Endodermal cell (in vitro differentiated cells): ENCODE measurements around the gene DDN. TPM values are rescaled to one million over a fixed set of nuclear protein-coding genes. Genes with fewer than 3 reads are reported as not detected.

ENCODE experiments used
- DNase-seq: peaks from one replicate; pipeline ENCODE4 v3.0.0-alpha.2; 2017
- H3K27ac ChIP-seq: 2 replicates; pipeline ENCODE4 v1.5.1; 2013; ENCODE audit warnings: mild to moderate bottlenecking, low read depth, low read length, moderate library complexity
- H3K27me3 ChIP-seq: 2 replicates; pipeline ENCODE4 v1.6.1; 2013; ENCODE audit warnings: mild to moderate bottlenecking, low read length, moderate library complexity; ENCODE audit not compliant: insufficient read depth, control insufficient read depth, poor library complexity, severe bottlenecking
- H3K36me3 ChIP-seq: 2 replicates; pipeline ENCODE4 v1.7.0; 2013; ENCODE audit warnings: mild to moderate bottlenecking, low read length, moderate library complexity; ENCODE audit not compliant: control insufficient read depth, insufficient read depth
- H3K4me1 ChIP-seq: one replicate; pipeline ENCODE4 v1.7.0; 2013; ENCODE audit warnings: low read length; ENCODE audit not compliant: control insufficient read depth, insufficient read depth
- H3K4me3 ChIP-seq: 2 replicates; pipeline ENCODE4 v1.5.1; 2013; ENCODE audit warnings: mild to moderate bottlenecking, low read length, moderate library complexity
- H3K9ac ChIP-seq: 2 replicates; pipeline ENCODE4 v1.6.1; 2013; ENCODE audit warnings: mild to moderate bottlenecking, low read length, moderate library complexity; ENCODE audit not compliant: poor library complexity, severe bottlenecking; ENCODE audit errors: extremely low read depth
- H3K9me3 ChIP-seq: 2 replicates; pipeline ENCODE4 v1.6.1; 2013; ENCODE audit warnings: mild to moderate bottlenecking, low read length, moderate library complexity; ENCODE audit not compliant: control insufficient read depth
- H3K27ac Mint-ChIP-seq: 2 replicates; pipeline ENCODE4 v1.8.0; 2020; ENCODE audit warnings: mixed read lengths
- H3K27me3 Mint-ChIP-seq: 2 replicates; pipeline ENCODE4 v1.8.0; 2021; ENCODE audit warnings: mild to moderate bottlenecking, mixed read lengths; ENCODE audit not compliant: insufficient read depth
- H3K36me3 Mint-ChIP-seq: 2 replicates; pipeline ENCODE4 v1.8.0; 2020; ENCODE audit warnings: low read depth, mixed read lengths
- H3K4me1 Mint-ChIP-seq: 2 replicates; pipeline ENCODE4 v1.8.0; 2020; ENCODE audit warnings: mixed read lengths
- H3K4me3 Mint-ChIP-seq: 2 replicates; pipeline ENCODE4 v1.8.0; 2020; ENCODE audit warnings: mild to moderate bottlenecking, moderate library complexity, mixed read lengths
- H3K9me3 Mint-ChIP-seq: 2 replicates; pipeline ENCODE4 v1.8.0; 2020; ENCODE audit warnings: mild to moderate bottlenecking, mixed read lengths
- WGBS, 2 experiments: methylation state at CpG; one replicate each; pipeline versions ENCODE4 v1.1.5 to v1.1.7; 2013; ENCODE audit warnings: missing lambda C conversion rate in 2 of 2, mixed read lengths in 1 of 2; ENCODE audit not compliant: insufficient coverage in 1 of 2, insufficient read length in 1 of 2; 5-methylcytosine and 5-hydroxymethylcytosine counted together
- total RNA-seq, 2 donors: library from RNA; stranded (reverse); fragmentation: NEBNext Ultra II Directional in 1 of 2; extraction: Animal tissue kit (Norgen Biotek cat#: 25700) in 1 of 2; gene quantifications; 2 replicates in 1 of 2; 3 replicates in 1 of 2; pipeline ENCODE4 v1.2.1, GENCODE V29; 2021
- TF ChIP-seq, protein P1 (sequence below): fragments of 200-600 bp; sonication (generic); conservative IDR thresholded peaks from 2 replicates; pipeline ENCODE4 v1.5.0; 2021; ENCODE audit warnings: antibody characterized with exemption, mild to moderate bottlenecking

DDN gene
- total RNA-seq, 2 donors from 2014 or later, result 0.31 to 0.33 TPM

GRCh38 chr12:49040364-49040855 is 41.2 kb upstream of the DDN start:
- no peak overlapping the region for H3K4me3 ChIP-seq
- H3K9me3 ChIP-seq, result no peaks in the 10 kb centered on the region
- H3K4me1 ChIP-seq, result no peaks in the 10 kb centered on the region
- Mint-ChIP-seq H3K27me3 (no peaks in the 10 kb centered on the region), H3K4me1 (no peaks in the 10 kb centered on the region), H3K4me3 (no peak overlapping the region), H3K27ac (no peak overlapping the region), H3K9me3 (no peaks in the 10 kb centered on the region), H3K36me3 (peaks cover 87% of the 10 kb centered on the region)
- H3K36me3 ChIP-seq, result peaks cover 83% of the 10 kb centered on the region
- TF ChIP-seq, protein P1, sequence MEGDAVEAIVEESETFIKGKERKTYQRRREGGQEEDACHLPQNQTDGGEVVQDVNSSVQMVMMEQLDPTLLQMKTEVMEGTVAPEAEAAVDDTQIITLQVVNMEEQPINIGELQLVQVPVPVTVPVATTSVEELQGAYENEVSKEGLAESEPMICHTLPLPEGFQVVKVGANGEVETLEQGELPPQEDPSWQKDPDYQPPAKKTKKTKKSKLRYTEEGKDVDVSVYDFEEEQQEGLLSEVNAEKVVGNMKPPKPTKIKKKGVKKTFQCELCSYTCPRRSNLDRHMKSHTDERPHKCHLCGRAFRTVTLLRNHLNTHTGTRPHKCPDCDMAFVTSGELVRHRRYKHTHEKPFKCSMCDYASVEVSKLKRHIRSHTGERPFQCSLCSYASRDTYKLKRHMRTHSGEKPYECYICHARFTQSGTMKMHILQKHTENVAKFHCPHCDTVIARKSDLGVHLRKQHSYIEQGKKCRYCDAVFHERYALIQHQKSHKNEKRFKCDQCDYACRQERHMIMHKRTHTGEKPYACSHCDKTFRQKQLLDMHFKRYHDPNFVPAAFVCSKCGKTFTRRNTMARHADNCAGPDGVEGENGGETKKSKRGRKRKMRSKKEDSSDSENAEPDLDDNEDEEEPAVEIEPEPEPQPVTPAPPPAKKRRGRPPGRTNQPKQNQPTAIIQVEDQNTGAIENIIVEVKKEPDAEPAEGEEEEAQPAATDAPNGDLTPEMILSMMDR, result no peak
- WGBS, 2 experiments, result 98 to 99% methylated on average over 8 to 14 of the region's 14 CpGs
- DNase-seq, result no peak
- H3K9ac ChIP-seq, result no peak overlapping the region
- H3K27ac ChIP-seq, result no peak overlapping the region
- H3K27me3 ChIP-seq, result no peaks in the 10 kb centered on the region

DNA sequence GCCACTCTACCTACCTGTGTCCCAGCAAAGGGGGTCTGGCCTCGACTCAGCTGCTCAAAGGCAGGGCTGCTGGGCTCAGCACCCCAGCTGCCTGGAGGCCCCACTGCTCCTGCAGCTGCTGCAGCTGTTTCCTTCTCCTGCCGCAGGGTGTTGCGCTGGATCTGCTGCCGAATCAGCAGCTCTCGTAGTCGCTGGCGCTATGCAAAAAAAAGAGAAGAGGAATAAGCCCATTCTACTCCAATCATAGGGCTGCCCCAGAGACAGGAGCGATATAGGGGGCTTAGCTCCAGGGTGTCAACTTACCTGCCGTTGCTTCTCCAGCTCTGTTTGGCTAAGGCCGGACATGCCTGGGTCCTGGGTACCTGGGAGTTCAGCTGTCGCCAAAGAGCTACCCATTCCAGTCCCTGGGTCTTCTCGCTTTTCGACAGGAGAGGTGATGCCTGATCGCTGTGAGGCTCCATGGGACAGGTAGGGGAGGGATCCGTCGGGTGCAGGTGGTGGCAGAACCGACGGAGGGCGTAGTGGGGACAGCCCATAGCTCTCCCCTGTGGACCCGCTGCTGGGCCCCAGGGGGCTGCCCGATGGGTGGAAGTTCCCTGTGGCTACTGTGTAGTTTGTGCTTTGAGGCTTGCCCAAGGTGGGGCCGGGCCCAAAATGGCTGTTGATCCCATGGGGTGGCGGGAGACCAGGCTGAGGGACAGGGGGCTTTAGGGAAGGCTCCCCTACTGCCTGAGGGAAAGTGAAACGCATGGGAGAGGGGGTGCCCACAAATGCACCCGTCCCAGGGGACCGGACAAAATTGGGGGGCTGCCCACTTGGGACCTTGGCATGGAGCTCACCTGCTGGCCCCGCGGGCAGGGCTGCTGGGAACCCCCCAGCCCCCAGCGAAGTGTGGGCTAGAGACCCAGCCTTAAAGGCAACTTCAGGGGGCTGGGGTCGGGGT is 40.5 kb upstream of the DDN start:
- no peak for DNase-seq
- H3K27ac Mint-ChIP-seq, result no peak overlapping the region
- Histone ChIP-seq H3K27ac (no peak overlapping the region), H3K4me3 (no peak overlapping the region), H3K9me3 (no peaks in the 10 kb centered on the region), H3K27me3 (no peaks in the 10 kb centered on the region), H3K36me3 (peaks cover 85% of the 10 kb centered on the region), H3K4me1 (no peaks in the 10 kb centered on the region), H3K9ac (no peak overlapping the region)
- WGBS, 2 experiments, result 91 to 94% methylated on average over 16 to 30 of the region's 30 CpGs
- no peaks in the 10 kb centered on the region for H3K9me3 Mint-ChIP-seq
- H3K36me3 Mint-ChIP-seq, result peaks cover 89% of the 10 kb centered on the region
- no peaks in the 10 kb centered on the region for H3K27me3 Mint-ChIP-seq
- TF ChIP-seq, protein P1, result no peak
- no peak overlapping the region for H3K4me3 Mint-ChIP-seq
- no peaks in the 10 kb centered on the region for H3K4me1 Mint-ChIP-seq

- Histone ChIP-seq H3K36me3 (peaks cover 87% of the 10 kb centered on the region), H3K4me1 (no peaks in the 10 kb centered on the region), H3K4me3 (no peak overlapping the region), H3K9ac (no peak overlapping the region), H3K27ac (no peak overlapping the region), H3K27me3 (no peaks in the 10 kb centered on the region), H3K9me3 (no peaks in the 10 kb centered on the region)
- H3K27me3 Mint-ChIP-seq, result no peaks in the 10 kb centered on the region
- WGBS, 2 experiments, result 93 to 94% methylated on average over 17 to 20 of the region's 20 CpGs
- H3K36me3 Mint-ChIP-seq, result peaks cover 88% of the 10 kb centered on the region
- no peak for DNase-seq
- no peaks in the 10 kb centered on the region for H3K4me1 Mint-ChIP-seq
- TF ChIP-seq, protein P1, result no peak
- no peak overlapping the region for H3K4me3 Mint-ChIP-seq
- no peak overlapping the region for H3K27ac Mint-ChIP-seq
- H3K9me3 Mint-ChIP-seq, result no peaks in the 10 kb centered on the region
These were observed 39.2 kb upstream of the DDN start for GRCh38 chr12:49038291-49038955.
